ENCODE data around the gene ZNF831.

ZNF831 gene

DNA sequence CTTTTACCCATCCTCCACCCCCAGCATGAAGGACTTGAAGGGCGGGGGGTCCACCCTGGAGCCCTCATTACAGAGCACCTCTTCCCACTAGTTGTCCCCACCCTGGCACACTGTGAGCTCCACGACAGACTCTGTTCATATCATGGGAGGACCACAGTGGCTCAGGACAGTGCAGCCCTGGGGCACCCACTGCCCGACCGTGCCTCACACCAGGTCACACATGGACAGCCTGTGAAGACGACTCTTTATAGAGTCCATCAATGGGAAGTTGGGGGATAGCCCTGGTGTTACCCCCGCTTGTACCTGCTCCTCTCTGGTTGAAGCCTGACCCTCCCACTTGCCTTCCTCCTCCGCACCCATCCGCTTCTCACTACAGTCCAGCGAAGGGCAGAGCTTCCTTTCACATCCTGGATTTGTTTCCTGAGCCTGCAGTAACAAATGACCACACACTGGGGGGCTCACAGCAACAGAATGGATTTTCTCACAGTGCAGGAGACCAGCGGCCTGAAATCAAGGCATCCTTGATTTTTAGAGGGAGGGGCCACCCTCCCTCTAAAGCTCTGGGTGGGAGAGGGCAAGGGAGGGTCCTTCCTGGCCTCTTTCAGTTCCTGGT is 15.5 kb downstream of the ZNF831 start:
- DNase-seq (ENCODE audit: low read depth in 4 of 4, low spot score in 1 of 4) = no peak

DNA sequence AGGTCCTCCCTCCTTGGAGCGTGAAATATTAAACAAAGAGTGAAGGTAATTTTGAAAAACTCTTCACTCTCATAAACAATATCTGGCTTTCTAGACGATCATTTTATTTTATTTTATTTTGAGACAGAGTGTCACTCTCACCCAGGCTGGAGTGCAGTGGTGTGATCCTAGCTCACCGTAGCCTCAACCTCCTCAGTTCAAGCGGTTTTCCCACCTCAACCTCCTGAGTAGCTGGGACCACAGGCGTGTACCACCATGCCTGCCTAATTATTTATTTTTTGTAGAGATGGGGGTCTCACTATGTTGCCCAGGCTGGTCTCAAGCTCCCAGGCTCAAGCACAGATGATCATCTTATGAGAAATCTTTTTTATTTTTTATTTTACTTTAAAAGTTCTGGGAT is 16.4 kb downstream of the ZNF831 start:
- no peak for DNase-seq (ENCODE audit: low read depth in 4 of 4, low spot score in 1 of 4)

DNA sequence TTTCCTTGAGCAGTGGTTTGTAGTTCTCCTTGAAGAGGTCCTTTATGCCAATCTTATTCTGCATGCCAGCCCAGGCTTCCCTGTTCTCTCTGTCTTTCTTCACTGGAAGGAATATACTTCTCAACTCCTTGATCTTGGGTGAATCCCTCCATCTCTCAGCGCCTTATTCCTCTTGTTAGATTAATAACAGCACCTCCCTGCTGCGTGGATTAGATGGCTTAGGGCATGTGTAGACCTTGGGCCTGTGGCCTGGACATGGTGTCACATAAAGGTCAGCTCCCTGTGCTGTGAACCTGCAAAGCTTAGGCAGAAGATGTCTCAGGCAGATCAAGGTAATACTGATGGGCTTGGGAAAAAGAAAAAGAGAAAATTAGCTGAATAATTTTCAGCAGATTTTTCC is 18.3 kb downstream of the ZNF831 start:
- DNase-seq (ENCODE audit: low read depth in 4 of 4, low spot score in 1 of 4) = no peak

DNA sequence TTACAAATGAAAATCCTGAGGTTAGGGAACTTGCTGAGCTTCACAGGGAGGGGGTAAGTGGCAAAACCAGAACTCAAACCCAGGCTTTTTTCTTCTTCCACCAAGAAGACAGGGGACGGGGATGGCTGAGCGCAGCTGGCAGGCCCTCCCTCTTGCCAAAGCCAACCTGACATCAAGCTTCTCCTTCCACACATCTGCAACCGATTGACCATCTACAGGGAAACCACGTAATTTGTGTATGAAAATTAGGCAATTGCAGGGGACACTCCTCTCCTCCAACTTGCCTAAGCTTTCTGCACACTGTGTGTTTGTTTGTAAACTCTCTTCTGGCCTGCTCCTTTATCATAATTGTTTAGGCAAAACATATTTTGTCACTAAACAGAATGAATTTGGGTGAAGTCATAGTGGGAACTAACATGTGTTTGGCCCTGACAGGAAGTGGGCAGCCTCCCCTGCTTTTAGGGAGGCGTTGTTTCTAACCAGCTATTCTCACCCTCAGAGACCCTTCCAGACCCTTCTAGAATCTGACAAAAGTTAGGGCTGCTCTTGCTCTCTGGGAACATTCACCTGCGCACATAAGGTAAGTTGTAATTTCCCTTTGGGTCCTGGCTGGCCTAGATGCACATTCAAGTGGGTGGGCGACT is 18.9 kb downstream of the ZNF831 start:
- DNase-seq (ENCODE audit: low read depth in 4 of 4, low spot score in 1 of 4) = no peak

GRCh38 chr20:59183751-59184150 is 20.1 kb downstream of the ZNF831 start:
- no peak for DNase-seq (ENCODE audit: low read depth in 4 of 4, low spot score in 1 of 4)

DNA sequence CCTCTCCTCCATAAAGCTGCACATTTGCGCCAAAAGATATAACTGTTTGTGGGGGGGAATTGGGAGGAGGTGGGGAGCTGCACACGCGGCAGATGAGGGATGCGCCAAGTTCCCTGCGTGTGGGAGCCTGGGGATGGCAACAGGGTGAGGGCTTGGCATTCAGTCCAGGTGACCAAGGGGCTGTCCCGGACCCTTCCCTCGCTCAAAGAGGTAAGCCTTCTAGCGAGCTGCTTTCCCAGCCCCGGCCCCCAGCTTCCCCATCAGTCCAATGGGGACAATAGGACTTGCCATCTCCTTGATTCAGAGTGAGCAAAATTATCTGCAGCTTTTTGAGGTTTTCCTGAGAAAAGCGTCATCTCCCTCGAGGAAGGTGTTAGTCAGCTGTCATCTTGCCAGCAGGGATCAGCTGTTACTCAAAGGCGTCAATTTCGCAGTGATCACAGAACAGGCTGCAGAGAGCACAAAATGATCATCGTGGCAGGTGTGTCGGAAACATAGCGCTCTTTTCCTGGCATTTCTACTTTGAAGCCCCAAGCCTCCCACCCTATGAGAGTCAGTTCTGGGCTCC is 21.3 kb downstream of the ZNF831 start:
- DNase-seq (ENCODE audit: low read depth in 4 of 4, low spot score in 1 of 4) = no peak

DNA sequence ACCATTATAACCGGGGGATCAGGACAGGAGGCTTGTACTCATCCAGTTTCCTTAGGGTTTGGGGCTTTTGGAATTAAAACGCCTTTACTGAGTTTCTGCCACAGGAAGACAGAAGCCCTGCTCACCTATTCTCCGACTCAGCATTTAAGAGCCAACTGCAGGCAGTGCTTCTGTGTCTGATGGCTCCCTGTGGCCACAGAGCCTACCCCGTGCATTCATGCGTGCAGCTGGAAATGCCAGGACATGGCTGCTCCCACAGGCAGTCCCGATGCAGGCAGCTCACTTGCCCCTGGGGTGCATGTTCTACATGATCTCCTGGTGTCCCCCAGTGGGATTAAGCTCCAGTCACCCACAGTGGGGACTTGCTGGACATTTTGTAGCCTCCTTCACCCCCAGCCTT is 22.2 kb downstream of the ZNF831 start:
- no peak for DNase-seq (ENCODE audit: low read depth in 4 of 4, low spot score in 1 of 4)

DNA sequence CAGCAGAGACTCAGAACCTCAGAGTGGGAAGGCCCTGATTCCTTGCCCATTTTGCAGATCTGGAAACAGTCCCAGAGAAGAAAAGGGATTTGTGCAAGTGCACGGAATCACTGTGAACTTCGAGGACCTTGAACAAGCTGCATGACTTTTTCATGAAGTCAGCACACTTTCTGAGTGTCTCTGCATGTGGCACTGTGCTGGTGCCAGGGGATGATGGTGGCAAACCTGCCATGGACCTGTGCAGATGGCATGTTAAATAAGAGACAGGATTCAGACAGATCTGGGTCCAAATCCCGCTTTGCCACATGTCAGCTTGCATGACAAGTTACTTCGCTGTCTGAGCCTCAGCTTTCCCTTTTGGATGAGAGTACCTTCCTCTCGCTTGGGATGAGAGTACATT is 26.8 kb downstream of the ZNF831 start:
- no peak for DNase-seq (ENCODE audit: low read depth in 4 of 4, low spot score in 1 of 4)

DNA sequence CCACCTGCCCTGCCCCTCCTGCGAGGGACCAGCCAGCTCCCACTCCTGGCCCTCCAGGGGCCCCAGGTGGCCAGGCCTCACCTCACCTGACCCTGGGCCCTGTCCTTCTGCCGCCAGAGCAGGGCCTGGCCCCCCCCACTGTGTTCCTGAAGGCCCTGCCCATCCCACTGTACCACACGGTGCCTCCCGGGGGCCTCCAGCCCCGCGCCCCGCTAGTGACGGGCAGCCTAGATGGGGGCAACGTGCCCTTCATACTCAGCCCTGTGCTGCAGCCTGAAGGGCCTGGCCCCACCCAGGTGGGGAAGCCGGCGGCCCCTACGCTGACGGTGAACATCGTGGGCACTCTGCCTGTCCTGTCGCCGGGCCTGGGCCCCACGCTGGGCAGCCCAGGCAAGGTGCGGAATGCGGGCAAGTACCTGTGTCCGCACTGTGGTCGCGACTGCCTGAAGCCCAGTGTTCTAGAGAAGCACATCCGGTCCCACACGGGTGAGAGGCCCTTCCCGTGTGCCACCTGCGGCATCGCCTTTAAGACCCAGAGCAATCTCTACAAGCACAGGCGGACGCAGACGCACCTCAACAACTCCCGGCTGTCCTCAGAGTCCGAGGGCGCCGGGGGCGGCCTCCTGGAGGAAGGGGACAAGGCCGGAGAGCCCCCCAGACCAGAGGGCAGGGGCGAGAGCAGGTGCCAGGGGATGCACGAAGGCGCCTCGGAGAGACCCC is 27.6 kb downstream of the ZNF831 start:
- DNase-seq (ENCODE audit: low read depth in 4 of 4, low spot score in 1 of 4) = no peak

GRCh38 chr20:59191756-59192532 is 28.3 kb downstream of the ZNF831 start:
- no peak for DNase-seq (ENCODE audit: low read depth in 4 of 4, low spot score in 1 of 4)

DNA sequence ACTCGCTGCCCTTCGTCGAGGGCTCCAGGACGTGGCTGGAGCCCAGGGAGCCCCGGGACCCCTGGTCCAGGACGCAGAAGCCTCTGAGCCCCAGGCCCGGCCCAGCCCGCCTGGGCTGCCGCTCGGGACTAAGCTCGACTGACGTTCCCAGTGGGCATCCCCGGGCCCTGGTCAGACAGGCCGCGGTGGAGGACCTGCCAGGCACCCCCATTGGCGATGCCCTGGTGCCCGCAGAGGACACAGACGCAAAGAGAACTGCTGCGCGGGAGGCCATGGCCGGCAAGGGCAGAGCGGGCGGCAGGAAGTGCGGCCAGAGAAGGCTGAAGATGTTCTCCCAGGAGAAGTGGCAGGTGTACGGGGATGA is 28.9 kb downstream of the ZNF831 start:
- DNase-seq (ENCODE audit: low read depth in 4 of 4, low spot score in 1 of 4) = no peak

GRCh38 chr20:59193325-59193724 is 29.7 kb downstream of the ZNF831 start:
- no peak for DNase-seq (ENCODE audit: low read depth in 4 of 4, low spot score in 1 of 4)

GRCh38 chr20:59194023-59194935 is 30.7 kb downstream of the ZNF831 start:
- DNase-seq (ENCODE audit: low read depth in 4 of 4, low spot score in 1 of 4) = no peak

- DNase-seq (ENCODE audit: low read depth in 4 of 4, low spot score in 1 of 4) = no peak
Measured at GRCh38 chr20:59195316-59195993, 31.8 kb downstream of the ZNF831 start.

GRCh38 chr20:59204165-59204894 is 40.7 kb downstream of the ZNF831 start:
- no peak for DNase-seq (ENCODE audit: low read depth in 4 of 4, low spot score in 1 of 4)

- DNase-seq (ENCODE audit: low read depth in 4 of 4, low spot score in 1 of 4) = no peak
Measured at GRCh38 chr20:59205044-59205443, 41.4 kb downstream of the ZNF831 start.

- no peak for DNase-seq (ENCODE audit: low read depth in 4 of 4, low spot score in 1 of 4)
Measured at GRCh38 chr20:59207235-59207634, 43.6 kb downstream of the ZNF831 start.

DNA sequence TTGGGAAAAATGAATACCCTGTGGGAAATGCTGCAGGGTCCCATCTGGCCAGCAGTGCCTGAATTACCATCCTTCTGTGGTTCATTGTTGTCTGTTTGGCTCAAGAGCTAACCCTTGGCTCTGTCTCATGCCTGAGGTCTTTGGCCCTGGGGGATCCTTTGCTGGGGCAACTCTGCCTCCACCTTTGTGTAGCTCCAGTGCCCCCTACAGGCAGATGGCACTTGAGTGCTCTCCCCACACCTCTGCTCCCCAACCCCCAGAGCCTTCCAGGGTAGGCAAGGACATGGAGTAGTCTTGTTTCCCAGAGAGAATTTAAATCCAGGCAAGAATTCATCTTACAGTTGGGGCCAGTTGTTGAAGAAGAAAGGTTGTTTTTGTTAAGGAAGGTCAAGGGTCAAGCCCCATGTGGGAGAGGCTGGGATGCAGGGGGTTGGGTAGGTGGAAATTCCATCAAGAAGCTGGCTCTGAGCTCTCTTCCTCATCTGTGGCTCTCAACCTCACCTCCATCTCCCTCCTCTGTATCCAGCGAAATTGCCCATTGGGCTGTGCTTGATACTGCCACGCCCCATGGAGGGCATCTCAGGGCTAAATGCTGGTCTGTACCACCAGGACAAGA is 44.2 kb downstream of the ZNF831 start:
- peak; percentile 72 to 78 (median 73) for DNase-seq (ENCODE audit: low read depth in 4 of 4, low spot score in 1 of 4)

DNA sequence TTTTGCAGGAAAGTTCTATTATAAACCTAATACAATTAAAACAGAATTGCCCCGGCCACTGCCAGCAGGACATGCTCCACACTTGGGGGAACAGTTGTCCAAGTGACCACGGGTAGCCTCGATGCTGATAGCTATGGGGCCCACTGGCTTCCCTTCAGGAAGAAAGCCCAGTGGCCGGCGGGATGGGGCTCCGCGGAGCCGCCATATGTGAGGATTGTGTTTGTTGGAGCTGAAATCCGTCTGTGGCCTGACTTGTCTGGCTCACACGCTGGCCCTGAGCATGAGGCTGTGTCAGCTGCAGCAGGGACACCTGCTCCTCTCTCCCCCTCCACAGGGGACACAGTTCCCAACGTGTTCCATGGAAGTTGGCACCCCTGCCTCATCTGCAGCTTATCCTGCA is 46.6 kb downstream of the ZNF831 start:
- DNase-seq (ENCODE audit: low read depth in 4 of 4, low spot score in 1 of 4) = no peak

Measured in stimulated activated CD4-positive, alpha-beta T cell treated with anti-CD3 and anti-CD28 coated beads, Interleukin-1b, Interleukin-23, amount 100 ng/mL, for 24 hours (primary cell).